ENCODE measurements around the gene CCL3. TPM values are rescaled to one million over a fixed set of nuclear protein-coding genes. Genes with fewer than 3 reads are reported as not detected.
A peak's percentile ranks its signal among the peaks of the same experiment; 100 is the strongest.

CCL3 gene
- not detected in 2 replicates for total RNA-seq (2014; rRNA removed)
- Bru-seq, nascent RNA: not detected
- BruChase-seq, experiment 1, labeled RNA remaining after a 6-hour chase: not detected
- BruChase-seq, experiment 2, labeled RNA remaining after a 2-hour chase: not detected
- long read RNA-seq: 0 reads

DNA sequence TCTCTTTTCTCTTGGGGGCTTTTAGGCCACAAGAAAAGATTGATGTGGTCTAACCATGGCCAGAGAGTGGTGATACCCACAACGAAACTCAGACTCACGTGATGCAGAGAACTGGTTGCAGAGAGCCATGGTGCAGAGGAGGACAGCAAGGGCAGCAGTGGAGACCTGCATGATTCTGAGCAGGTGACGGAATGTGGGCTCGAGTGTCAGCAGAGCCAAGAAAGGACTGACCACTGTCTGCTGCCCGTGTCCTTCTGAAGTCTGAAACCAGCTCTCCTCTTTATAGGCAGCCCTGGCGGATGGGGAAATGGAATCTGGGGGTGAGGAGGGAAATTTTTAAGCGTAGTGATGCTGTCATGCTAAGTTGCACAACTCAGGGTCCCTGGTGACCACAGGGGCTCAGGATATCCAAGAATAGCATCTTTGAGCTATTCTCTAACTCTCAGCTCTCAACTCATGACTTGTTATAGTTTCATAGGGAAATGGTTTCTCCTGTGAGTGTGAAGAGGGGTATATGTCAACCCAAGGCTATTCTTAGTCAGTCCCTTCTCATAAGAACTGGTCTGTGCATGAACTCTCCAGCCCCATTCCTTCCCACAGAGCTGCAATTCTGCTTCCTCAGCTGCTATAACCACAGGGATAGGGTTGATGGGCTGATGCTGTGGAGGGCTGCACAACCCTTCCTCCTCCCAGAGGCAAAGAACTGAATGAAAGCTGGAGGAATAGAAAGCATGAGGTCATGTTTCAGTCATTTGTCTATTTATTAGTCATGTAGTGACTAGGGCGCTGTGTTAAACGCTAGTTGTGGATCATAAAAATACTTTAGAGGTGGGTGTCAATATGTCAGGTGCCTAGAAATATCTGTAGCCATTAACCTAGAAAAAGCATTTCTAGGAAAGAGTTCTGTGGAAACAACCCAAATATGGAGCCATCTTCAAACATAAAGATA is at the start of gene CCL3:
Gene CCL3 (minus strand): TSS at position 256 of the 949 bp plus-strand sequence. CDS start 85 bp downstream, at position 171.
- intact Hi-C loops (cut with micrococcal nuclease): no loop called here
- Histone ChIP-seq H3K79me2 (ENCODE audit: low read length) (no peaks in the 10 kb centered on the region), H3F3A (ENCODE audit: low read length, unreplicated experiment) (no peaks in the 10 kb centered on the region), H3K4me2 (ENCODE audit: low read length) (no peak within 1 kb of the TSS), H4K20me1 (ENCODE audit: low read length) (no peaks in the 10 kb centered on the region), H3K36me3 (ENCODE audit: low read depth, low read length) (no peaks in the 10 kb centered on the region), H2AFZ (ENCODE audit: low read length) (no peak within 1 kb of the TSS), H3K9me3 (ENCODE audit: low read length) (no peaks in the 10 kb centered on the region), H3K9me2 (replicated peaks; ENCODE audit: low read length) (no peaks in the 10 kb centered on the region), H3K27me3 (ENCODE audit: low read length) (peaks cover 9% of the 10 kb centered on the region; the same call in 1 of the 2 replicates), H3K27ac (ENCODE audit: low read length) (no peak within 1 kb of the TSS), H3K4me1 (ENCODE audit: insufficient read depth, low read length) (no peaks in the 10 kb centered on the region), H3K4me3 (ENCODE audit: low read length) (no peak within 1 kb of the TSS), H3K9ac (ENCODE audit: low read length) (no peak within 1 kb of the TSS)
- peak; percentile 2 for DNase-seq
- BruUV-seq (replicated peaks): no TSS peak
- no peak for ATAC-seq
- ChIA-PET POLR2A (ENCODE audit: unreplicated experiment) (no interaction called here), CTCF (no interaction called here)
- TF ChIP-seq EZH2phosphoT487 (IDR thresholded peaks at IDR 0.05; ENCODE audit: borderline replicate concordance, low read length) (no peak), CTCF (conservative IDR thresholded peaks at IDR 0.05; ENCODE audit: low read depth, low read length) (no peak), EZH2 (IDR thresholded peaks at IDR 0.05; ENCODE audit: low read length, unreplicated experiment) (no peak)

DNA sequence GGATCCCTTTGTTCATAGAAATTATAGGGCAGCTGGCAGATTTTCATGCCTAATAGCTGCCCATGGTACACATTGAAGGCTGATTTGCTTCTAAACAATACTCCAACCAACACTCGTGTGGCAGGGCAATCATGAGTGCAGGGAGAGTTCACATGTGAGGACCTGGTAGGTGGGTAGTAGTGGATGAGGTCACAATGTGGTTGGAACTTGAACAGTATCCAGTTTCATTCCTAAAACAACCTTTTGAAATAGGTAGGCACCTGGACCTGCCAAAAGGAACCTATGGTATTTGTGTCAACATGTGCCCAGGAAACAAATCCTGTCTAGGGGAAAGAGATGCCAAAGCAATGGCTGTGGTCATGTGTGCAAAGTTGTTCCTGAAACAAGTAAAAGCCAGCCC is 46.5 kb upstream of the CCL3 start:
- H2AFZ ChIP-seq (ENCODE audit: low read length): no peak overlapping the region
- H3K27ac ChIP-seq (ENCODE audit: low read length): no peak overlapping the region
- no peak for DNase-seq
- ATAC-seq: no peak
- no peak overlapping the region for H3K4me3 ChIP-seq (ENCODE audit: low read length)
- TF ChIP-seq EZH2 (IDR thresholded peaks at IDR 0.05; ENCODE audit: low read length, unreplicated experiment) (no peak), EZH2phosphoT487 (IDR thresholded peaks at IDR 0.05; ENCODE audit: borderline replicate concordance, low read length) (no peak), CTCF (conservative IDR thresholded peaks at IDR 0.05; ENCODE audit: low read depth, low read length) (no peak)
- H3K27me3 ChIP-seq (ENCODE audit: low read length): peaks cover 19% of the 10 kb centered on the region; the same call in 1 of the 2 replicates
- intact Hi-C loops (cut with micrococcal nuclease): no loop called here
- no peak overlapping the region for H3K4me2 ChIP-seq (ENCODE audit: low read length)
- H3K9me3 ChIP-seq (ENCODE audit: low read length): no peaks in the 10 kb centered on the region
- no TSS peak for BruUV-seq (replicated peaks)
- no peaks in the 10 kb centered on the region for H3K79me2 ChIP-seq (ENCODE audit: low read length)
- no peaks in the 10 kb centered on the region for H3F3A ChIP-seq (ENCODE audit: low read length, unreplicated experiment)
- H3K9me2 ChIP-seq (replicated peaks; ENCODE audit: low read length): no peaks in the 10 kb centered on the region
- H4K20me1 ChIP-seq (ENCODE audit: low read length): no peaks in the 10 kb centered on the region
- ChIA-PET POLR2A (ENCODE audit: unreplicated experiment) (no interaction called here), CTCF (no interaction called here)
- H3K4me1 ChIP-seq (ENCODE audit: insufficient read depth, low read length): no peaks in the 10 kb centered on the region
- no peaks in the 10 kb centered on the region for H3K36me3 ChIP-seq (ENCODE audit: low read depth, low read length)
- no peak overlapping the region for H3K9ac ChIP-seq (ENCODE audit: low read length)

- BruUV-seq (replicated peaks): no TSS peak
- CTCF ChIA-PET: no interaction called here
- H3K9ac ChIP-seq (ENCODE audit: low read length): no peak overlapping the region
These were observed 46.1 kb upstream of the CCL3 start for GRCh38 chr17:36136036-36136435.

More at GRCh38 chr17:36136036-36136435, 46.1 kb upstream of the CCL3 start:
- Histone ChIP-seq H2AFZ (ENCODE audit: low read length) (no peak overlapping the region), H3K9me2 (replicated peaks; ENCODE audit: low read length) (no peaks in the 10 kb centered on the region), H3K4me3 (ENCODE audit: low read length) (no peak overlapping the region), H3K27ac (ENCODE audit: low read length) (no peak overlapping the region), H3K36me3 (ENCODE audit: low read depth, low read length) (no peaks in the 10 kb centered on the region), H3F3A (ENCODE audit: low read length, unreplicated experiment) (no peaks in the 10 kb centered on the region), H3K4me1 (ENCODE audit: insufficient read depth, low read length) (no peaks in the 10 kb centered on the region), H3K9me3 (ENCODE audit: low read length) (no peaks in the 10 kb centered on the region), H3K27me3 (ENCODE audit: low read length) (peaks cover 15% of the 10 kb centered on the region; the same call in 1 of the 2 replicates), H3K79me2 (ENCODE audit: low read length) (no peaks in the 10 kb centered on the region), H3K4me2 (ENCODE audit: low read length) (no peak overlapping the region), H4K20me1 (ENCODE audit: low read length) (no peaks in the 10 kb centered on the region)
- POLR2A ChIA-PET (ENCODE audit: unreplicated experiment): no interaction called here
- DNase-seq: no peak
- no peak for ATAC-seq
- intact Hi-C loops (cut with micrococcal nuclease): no loop called here
- TF ChIP-seq EZH2phosphoT487 (IDR thresholded peaks at IDR 0.05; ENCODE audit: borderline replicate concordance, low read length) (no peak), CTCF (conservative IDR thresholded peaks at IDR 0.05; ENCODE audit: low read depth, low read length) (no peak), EZH2 (IDR thresholded peaks at IDR 0.05; ENCODE audit: low read length, unreplicated experiment) (no peak)

Measured in PC-3 (cell line).